GM12878 (cell line): ENCODE data around the gene MTF2.

Source experiments
- CREM ChIP-seq: IDR thresholded peaks from 2 replicates; pipeline ENCODE4 v1.6.1; 2014; ENCODE audit warnings: antibody characterized with exemption, low read depth
- CTCF ChIP-seq, 3 experiments: IDR thresholded peaks in 2 of 3; conservative IDR thresholded peaks in 1 of 3; 2 replicates each; pipeline ENCODE4 v1.5.1; 2011; ENCODE audit warnings: low read depth in 3 of 3, low read length in 3 of 3, mild to moderate bottlenecking in 3 of 3, control low read depth in 2 of 3, moderate library complexity in 2 of 3, inconsistent platforms in 1 of 3, mixed read lengths in 1 of 3; ENCODE audit not compliant: control insufficient read depth in 2 of 3, insufficient read depth in 1 of 3; ENCODE audit errors: extremely low read depth in 1 of 3
- POLR2A ChIP-seq: IDR thresholded peaks from 2 replicates; pipeline ENCODE4 v1.6.1; 2011; ENCODE audit warnings: low read depth, mild to moderate bottlenecking, low read length
- POLR2AphosphoS5 ChIP-seq: IDR thresholded peaks from 2 replicates; pipeline ENCODE4 v1.6.1; 2011; ENCODE audit warnings: mild to moderate bottlenecking, low read length, inconsistent platforms
- USF1 ChIP-seq: IDR thresholded peaks from 2 replicates; pipeline ENCODE4 v1.6.1; 2011; ENCODE audit warnings: borderline replicate concordance, low read depth, mild to moderate bottlenecking, moderate library complexity, mixed read lengths, low read length; ENCODE audit not compliant: insufficient read depth; ENCODE audit errors: extremely low read length
- USF2 ChIP-seq: IDR thresholded peaks from 2 replicates; pipeline ENCODE4 v1.6.1; 2011; ENCODE audit warnings: low read depth, low read length, improper control_type of control experiment, borderline replicate concordance
- YY1 ChIP-seq: IDR thresholded peaks from 2 replicates; pipeline ENCODE4 v1.6.1; 2011; ENCODE audit warnings: low read depth, mild to moderate bottlenecking, low read length
- ZBTB33 ChIP-seq: fragments of 450-650 bp; IDR thresholded peaks from 2 replicates; pipeline ENCODE4 v1.6.1; 2017; ENCODE audit warnings: mild to moderate bottlenecking
- ZNF207 ChIP-seq: fragments of 450-650 bp; IDR thresholded peaks from 2 replicates; pipeline ENCODE4 v1.6.1; 2014; ENCODE audit warnings: antibody characterized with exemption, mild to moderate bottlenecking, borderline replicate concordance

- TF ChIP-seq CTCF (IDR thresholded peaks at IDR 0.05 in 2 of 3, conservative IDR thresholded peaks at IDR 0.05 in 1 of 3; ENCODE audit: control insufficient read depth in 2 of 3, extremely low read depth in 1 of 3, insufficient read depth in 1 of 3, low read depth in 3 of 3, low read length in 3 of 3) = no peak
- no peak for TF ChIP-seq CREM
- no peak for TF ChIP-seq ZNF207
- TF ChIP-seq USF1 = no peak
- no peak for TF ChIP-seq POLR2A
- TF ChIP-seq POLR2AphosphoS5 = no peak
- TF ChIP-seq ZBTB33 = no peak
- no peak for TF ChIP-seq USF2
- no peak for TF ChIP-seq YY1
Measured at GRCh38 chr1:93142161-93142560, 63.1 kb downstream of the MTF2 start.
